OCI-LY1 (cell line): ENCODE measurements around the gene APOA1.
"Not testable (repeated sequence)": the region's sequence is repeated elsewhere in the genome, so short reads cannot be mapped to it uniquely, and the experiment has no call there.

Source experiments
- H2AFZ ChIP-seq: fragments of 200-600 bp; sonication (generic), shearing (Covaris generic); 2 replicates; pipeline ENCODE4 v1.6.0; 2014; ENCODE audit warnings: antibody characterized with exemption, mild to moderate bottlenecking, low read length
- H3F3A ChIP-seq: fragments of 200-600 bp; sonication (generic), shearing (Covaris generic); 2 replicates; pipeline ENCODE4 v1.6.0; 2014; ENCODE audit warnings: mild to moderate bottlenecking, antibody characterized with exemption, low read length, moderate library complexity; ENCODE audit not compliant: insufficient read depth
- H3K27ac ChIP-seq: fragments of 200-600 bp; sonication (generic); 2 replicates; pipeline ENCODE4 v1.5.1; 2014; ENCODE audit warnings: low read length, mixed run types, mild to moderate bottlenecking, low read depth; ENCODE audit not compliant: poor library complexity, severe bottlenecking
- H3K27me3 ChIP-seq: fragments of 200-600 bp; sonication (generic); 2 replicates; pipeline ENCODE4 v1.6.0; 2014; ENCODE audit warnings: antibody characterized with exemption, mild to moderate bottlenecking, low read length, moderate library complexity; ENCODE audit not compliant: insufficient read depth
- H3K36me3 ChIP-seq: fragments of 200-600 bp; sonication (generic); 2 replicates; pipeline ENCODE4 v1.6.1; 2014; ENCODE audit warnings: mild to moderate bottlenecking, antibody characterized with exemption, low read length, moderate library complexity, mixed read lengths; ENCODE audit not compliant: insufficient read depth
- H3K4me1 ChIP-seq: fragments of 200-600 bp; sonication (generic); 2 replicates; pipeline ENCODE4 v1.5.1; 2014; ENCODE audit warnings: mild to moderate bottlenecking, low read length, moderate library complexity; ENCODE audit not compliant: insufficient read depth, severe bottlenecking
- H3K4me2 ChIP-seq: fragments of 200-600 bp; sonication (generic), shearing (Covaris generic); 2 replicates; pipeline ENCODE4 v1.6.1; 2014; ENCODE audit warnings: low read length
- H3K4me3 ChIP-seq: fragments of 200-600 bp; sonication (generic); 2 replicates; pipeline ENCODE4 v1.5.1; 2014; ENCODE audit warnings: low read length, low read depth, mild to moderate bottlenecking, mixed read lengths; ENCODE audit not compliant: poor library complexity, severe bottlenecking
- H3K79me2 ChIP-seq: fragments of 200-600 bp; shearing (Covaris generic); 2 replicates; pipeline ENCODE4 v1.6.1; 2016; ENCODE audit warnings: mixed run types, low read length, mixed read lengths; ENCODE audit not compliant: insufficient read depth
- H3K9ac ChIP-seq: fragments of 200-600 bp; sonication (generic), shearing (Covaris generic); 2 replicates; pipeline ENCODE4 v1.6.1; 2014; ENCODE audit warnings: mild to moderate bottlenecking, low read length, mixed read lengths
- H3K9me2 ChIP-seq: fragments of 200-600 bp; sonication (generic), shearing (Covaris generic); 2 replicates; pipeline ENCODE4 v1.6.1; 2014; ENCODE audit warnings: low read depth, mild to moderate bottlenecking, low read length, mixed read lengths
- H3K9me3 ChIP-seq: fragments of 200-600 bp; shearing (Covaris generic); 2 replicates; pipeline ENCODE4 v1.6.1; 2014; ENCODE audit warnings: low read length, mixed read lengths
- H4K20me1 ChIP-seq: fragments of 200-600 bp; sonication (generic), shearing (Covaris generic); 2 replicates; pipeline ENCODE4 v1.6.0; 2016; ENCODE audit warnings: mild to moderate bottlenecking, low read length; ENCODE audit not compliant: insufficient read depth
- EZH2 ChIP-seq: fragments of 200-600 bp; sonication (generic), shearing (Covaris generic); IDR thresholded peaks from 2 replicates; pipeline ENCODE4 v1.8.0; 2017; ENCODE audit warnings: borderline replicate concordance, mixed run types, mild to moderate bottlenecking, antibody characterized with exemption, low read length, moderate library complexity, mixed read lengths
- TF ChIP-seq, protein P1 (sequence below): fragments of 200-600 bp; sonication (generic), shearing (Covaris generic); IDR thresholded peaks from 2 replicates; pipeline ENCODE4 v1.5.1; 2017; ENCODE audit warnings: mild to moderate bottlenecking, antibody characterized with exemption, low read length, moderate library complexity, mixed read lengths

Gene APOA1

DNA sequence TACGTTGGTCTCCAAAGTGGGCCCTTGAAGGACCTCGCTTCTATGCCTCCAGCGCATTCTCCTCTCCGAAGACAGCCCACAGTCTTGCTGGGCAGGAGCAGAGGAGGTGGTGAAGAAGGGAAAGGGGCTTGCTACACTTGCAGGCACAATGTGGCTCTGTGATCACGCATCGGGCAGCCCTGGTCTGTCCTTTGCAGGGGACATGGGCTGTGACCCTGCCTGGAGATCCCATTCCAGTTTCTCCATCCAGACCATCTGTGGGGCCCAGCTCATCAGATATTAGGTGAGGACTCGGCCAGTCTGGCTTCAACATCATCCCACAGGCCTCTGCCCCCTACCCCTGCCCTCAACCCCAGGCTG, 810 bp downstream of the APOA1 start:
- Histone ChIP-seq H3K9me2 (no peaks in the 10 kb centered on the region), H3K4me1 (peaks cover 8% of the 10 kb centered on the region), H3K79me2 (no peaks in the 10 kb centered on the region), H3K36me3 (no peaks in the 10 kb centered on the region), H2AFZ (no peak overlapping the region), H3K27ac (no peak overlapping the region), H3K4me2 (peak overlapping the region; percentile 66; the same call in 1 of the 2 replicates), H3F3A (no peaks in the 10 kb centered on the region), H3K9me3 (no peaks in the 10 kb centered on the region), H3K4me3 (no peak overlapping the region), H3K9ac (no peak overlapping the region), H4K20me1 (no peaks in the 10 kb centered on the region), H3K27me3 (no peaks in the 10 kb centered on the region)
- TF ChIP-seq EZH2 = no peak
- TF ChIP-seq, protein P1, sequence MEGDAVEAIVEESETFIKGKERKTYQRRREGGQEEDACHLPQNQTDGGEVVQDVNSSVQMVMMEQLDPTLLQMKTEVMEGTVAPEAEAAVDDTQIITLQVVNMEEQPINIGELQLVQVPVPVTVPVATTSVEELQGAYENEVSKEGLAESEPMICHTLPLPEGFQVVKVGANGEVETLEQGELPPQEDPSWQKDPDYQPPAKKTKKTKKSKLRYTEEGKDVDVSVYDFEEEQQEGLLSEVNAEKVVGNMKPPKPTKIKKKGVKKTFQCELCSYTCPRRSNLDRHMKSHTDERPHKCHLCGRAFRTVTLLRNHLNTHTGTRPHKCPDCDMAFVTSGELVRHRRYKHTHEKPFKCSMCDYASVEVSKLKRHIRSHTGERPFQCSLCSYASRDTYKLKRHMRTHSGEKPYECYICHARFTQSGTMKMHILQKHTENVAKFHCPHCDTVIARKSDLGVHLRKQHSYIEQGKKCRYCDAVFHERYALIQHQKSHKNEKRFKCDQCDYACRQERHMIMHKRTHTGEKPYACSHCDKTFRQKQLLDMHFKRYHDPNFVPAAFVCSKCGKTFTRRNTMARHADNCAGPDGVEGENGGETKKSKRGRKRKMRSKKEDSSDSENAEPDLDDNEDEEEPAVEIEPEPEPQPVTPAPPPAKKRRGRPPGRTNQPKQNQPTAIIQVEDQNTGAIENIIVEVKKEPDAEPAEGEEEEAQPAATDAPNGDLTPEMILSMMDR = no peak

DNA sequence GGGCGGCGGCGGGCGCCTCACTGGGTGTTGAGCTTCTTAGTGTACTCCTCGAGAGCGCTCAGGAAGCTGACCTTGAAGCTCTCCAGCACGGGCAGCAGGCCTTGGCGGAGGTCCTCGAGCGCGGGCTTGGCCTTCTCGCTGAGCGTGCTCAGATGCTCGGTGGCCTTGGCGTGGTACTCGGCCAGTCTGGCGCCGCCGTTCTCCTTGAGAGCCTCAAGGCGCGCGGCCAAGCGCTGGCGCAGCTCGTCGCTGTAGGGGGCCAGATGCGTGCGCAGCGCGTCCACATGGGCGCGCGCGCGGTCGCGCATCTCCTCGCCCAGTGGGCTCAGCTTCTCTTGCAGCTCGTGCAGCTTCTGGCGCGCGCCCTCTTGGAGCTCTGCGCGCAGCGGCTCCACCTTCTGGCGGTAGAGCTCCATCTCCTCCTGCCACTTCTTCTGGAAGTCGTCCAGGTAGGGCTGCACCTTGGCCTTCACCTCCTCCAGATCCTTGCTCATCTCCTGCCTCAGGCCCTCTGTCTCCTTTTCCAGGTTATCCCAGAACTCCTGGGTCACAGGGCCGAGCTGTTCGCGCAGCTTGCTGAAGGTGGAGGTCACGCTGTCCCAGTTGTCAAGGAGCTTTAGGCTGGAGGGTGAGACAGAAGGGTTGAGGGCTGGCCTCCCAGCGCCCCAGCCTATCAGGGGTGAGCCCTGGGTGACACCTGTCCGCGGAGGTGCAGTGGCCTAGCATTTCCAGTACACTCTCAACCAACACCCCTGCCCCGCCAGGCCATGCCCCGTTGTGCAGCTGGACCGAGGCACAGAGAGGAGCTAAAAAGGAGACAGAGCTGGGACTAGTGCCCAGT, 1.4 kb downstream of the APOA1 start:
- H3K27ac ChIP-seq = no peak overlapping the region

DNA sequence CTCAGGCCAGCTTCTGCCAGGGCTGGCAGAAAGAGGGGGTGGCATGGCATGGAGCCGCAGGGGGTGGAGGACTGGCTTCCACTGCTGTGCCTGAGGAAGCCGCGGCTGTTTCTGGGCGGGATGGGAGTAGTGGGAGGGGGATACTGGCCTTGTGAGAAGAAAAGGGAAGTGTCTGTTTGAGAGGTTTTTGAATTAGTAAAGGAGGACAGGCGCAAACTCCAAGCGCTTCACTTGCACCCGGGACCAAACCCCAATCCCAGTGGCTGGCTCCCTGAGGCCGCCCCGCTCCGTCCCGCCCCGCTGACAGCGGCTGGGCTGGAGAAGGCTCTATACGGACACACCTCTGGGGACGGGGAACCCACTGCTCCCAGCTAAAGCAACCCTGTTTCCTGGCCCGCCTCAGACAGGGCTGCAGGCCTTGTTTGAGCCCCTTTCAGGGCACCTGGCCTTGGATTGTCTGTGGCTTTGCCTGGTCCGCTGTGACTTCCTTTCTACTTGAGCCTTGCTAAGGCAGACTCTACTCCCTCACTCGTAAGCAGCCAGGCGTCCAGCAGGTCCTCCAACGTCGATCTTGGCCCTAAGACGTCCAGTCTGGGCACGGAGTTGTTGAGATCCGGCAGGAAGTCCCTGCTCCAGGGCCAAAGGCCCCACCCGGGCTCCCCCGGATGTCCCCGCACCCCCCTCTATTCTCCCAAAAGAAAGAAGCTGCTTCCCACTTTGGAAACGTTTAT, 2.2 kb downstream of the APOA1 start:
- no peak for TF ChIP-seq EZH2
- TF ChIP-seq, protein P1 = no peak
- H3K9ac ChIP-seq = peak overlapping the region; percentile 36; the same call in 1 of the 2 replicates
- no peaks in the 10 kb centered on the region for H3F3A ChIP-seq
- no peaks in the 10 kb centered on the region for H3K36me3 ChIP-seq
- H3K4me1 ChIP-seq = peaks cover 8% of the 10 kb centered on the region
- H3K9me3 ChIP-seq = no peaks in the 10 kb centered on the region
- no peaks in the 10 kb centered on the region for H3K27me3 ChIP-seq
- no peaks in the 10 kb centered on the region for H4K20me1 ChIP-seq
- H3K27ac ChIP-seq = no peak overlapping the region
- H2AFZ ChIP-seq = no peak overlapping the region
- H3K4me3 ChIP-seq = peak overlapping the region; percentile 51
- H3K4me2 ChIP-seq = peak overlapping the region; percentile 66
- H3K79me2 ChIP-seq = no peaks in the 10 kb centered on the region
- no peaks in the 10 kb centered on the region for H3K9me2 ChIP-seq

More for the DNA sequence above, 1.4 kb downstream of the APOA1 start:
- no peaks in the 10 kb centered on the region for H3K9me3 ChIP-seq
- H3K36me3 ChIP-seq = no peaks in the 10 kb centered on the region
- H3K4me2 ChIP-seq = peak overlapping the region; percentile 66
- H3K9me2 ChIP-seq = no peaks in the 10 kb centered on the region
- no peak overlapping the region for H2AFZ ChIP-seq
- TF ChIP-seq, protein P1 = peak; percentile 54
- no peak for TF ChIP-seq EZH2
- H3K4me1 ChIP-seq = peaks cover 8% of the 10 kb centered on the region
- H3K27me3 ChIP-seq = no peaks in the 10 kb centered on the region
- no peaks in the 10 kb centered on the region for H3K79me2 ChIP-seq
- no peaks in the 10 kb centered on the region for H4K20me1 ChIP-seq
- peak overlapping the region; percentile 36; the same call in 1 of the 2 replicates for H3K9ac ChIP-seq
- H3K4me3 ChIP-seq = peak overlapping the region; percentile 51
- H3F3A ChIP-seq = no peaks in the 10 kb centered on the region

DNA sequence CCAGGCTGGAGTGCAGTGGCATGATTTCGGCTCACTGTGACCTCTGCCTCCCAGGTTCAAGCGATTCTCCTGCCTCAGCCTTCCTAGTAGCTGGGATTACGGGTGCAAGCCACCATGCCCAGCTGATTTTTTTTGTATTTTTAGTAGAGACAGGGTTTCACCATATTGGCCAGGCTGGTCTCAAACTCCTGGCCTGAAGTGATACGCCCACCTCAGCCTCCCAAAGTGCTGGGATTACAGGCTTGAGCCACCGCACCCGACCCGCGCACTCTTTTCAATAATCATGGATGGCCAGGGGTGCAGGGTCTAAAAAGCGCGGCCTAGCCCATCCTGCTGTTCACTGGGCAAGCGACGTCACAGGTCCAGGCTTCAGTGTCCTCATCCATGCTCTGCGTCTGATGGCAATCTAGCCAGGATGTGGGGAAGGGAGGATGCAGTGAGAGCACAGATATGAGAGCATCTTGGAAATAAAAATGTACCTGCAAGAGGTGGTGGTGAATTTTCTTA, 2.8 kb downstream of the APOA1 start:
- not testable (repeated sequence) for H3K4me2 ChIP-seq, H3K79me2 ChIP-seq, H3K9me3 ChIP-seq, H3K9me2 ChIP-seq, H3K4me3 ChIP-seq, H3K27me3 ChIP-seq, H3F3A ChIP-seq, H3K27ac ChIP-seq, H3K4me1 ChIP-seq, H2AFZ ChIP-seq, H4K20me1 ChIP-seq, H3K9ac ChIP-seq, H3K36me3 ChIP-seq
